T follicular helper cell (primary cell): Measurements from ENCODE around the gene ARRB2.

Experiments used
- DNase-seq: peaks from one replicate; pipeline ENCODE4 v3.0.0-alpha.2; 2020; ENCODE audit warnings: low read depth

ARRB2 gene

DNA sequence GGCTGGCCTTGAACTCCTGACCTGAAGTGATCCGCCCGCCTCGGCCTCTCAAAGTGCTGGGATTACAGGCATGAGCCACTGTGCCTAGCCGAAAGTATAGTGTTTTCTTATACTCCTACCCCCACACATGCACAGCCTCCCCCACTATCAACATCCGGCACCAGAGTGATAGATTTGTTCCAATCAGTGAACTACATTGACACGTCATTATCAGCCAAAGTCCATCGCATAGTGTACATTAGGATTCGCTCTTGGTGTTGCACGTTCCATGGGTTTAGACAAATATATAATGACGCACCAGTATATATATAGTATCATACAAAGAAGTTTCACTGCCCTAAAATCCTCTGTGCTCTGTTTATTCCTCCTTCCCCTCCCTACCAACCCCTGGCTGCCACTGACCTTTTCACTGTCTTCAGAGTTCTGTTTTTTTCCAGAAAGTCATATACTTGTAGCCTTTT, 49.4 kb downstream of the ARRB2 start:
- no peak for DNase-seq

GRCh38 chr17:4764595-4764994, 54.2 kb downstream of the ARRB2 start:
- DNase-seq: no peak

- DNase-seq: no peak
Observed at GRCh38 chr17:4766201-4766600, 55.8 kb downstream of the ARRB2 start.

DNA sequence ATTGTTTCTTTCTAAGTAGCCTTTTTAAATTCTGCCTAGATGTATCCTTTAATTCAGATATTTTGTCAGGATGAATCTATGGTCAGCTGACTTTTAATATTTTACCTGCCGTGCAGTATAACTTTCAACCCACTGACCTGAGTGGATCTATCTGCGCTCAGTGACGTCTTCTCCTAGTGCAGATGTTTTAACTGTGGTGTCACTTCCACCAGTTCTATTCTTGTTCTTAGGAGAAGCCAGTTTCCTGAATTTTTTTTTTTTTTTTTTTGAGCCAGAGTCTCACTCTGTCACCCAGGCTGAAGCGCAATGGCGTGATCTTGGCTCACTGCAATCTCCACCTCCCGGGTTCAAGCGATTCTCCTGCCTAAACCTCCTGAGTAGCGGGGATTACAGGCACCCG, 56.3 kb downstream of the ARRB2 start:
- no peak for DNase-seq

DNA sequence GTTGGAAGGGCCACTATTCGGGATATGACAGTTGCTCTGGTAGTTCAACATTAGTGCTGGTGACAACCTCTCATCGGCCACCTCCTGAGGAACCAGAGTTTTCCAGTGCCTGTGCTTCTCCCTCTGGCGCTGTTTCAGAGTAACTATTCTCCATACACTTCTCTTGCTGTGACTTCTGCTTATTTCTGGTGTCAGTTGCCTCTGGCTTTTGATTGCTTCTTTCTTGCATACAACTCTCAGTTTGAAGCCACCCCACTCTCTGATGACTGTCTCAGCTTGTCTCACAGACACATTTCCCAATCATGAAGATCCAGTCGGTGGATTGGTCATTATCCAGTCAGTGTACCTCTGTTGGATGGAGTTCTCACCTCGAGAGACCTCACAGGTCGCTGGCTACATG, 57.9 kb downstream of the ARRB2 start:
- DNase-seq: no peak

- no peak for DNase-seq
Observed at GRCh38 chr17:4769628-4770027, 59.2 kb downstream of the ARRB2 start.
